Measurements from ENCODE around the gene TIMP2.

DNA sequence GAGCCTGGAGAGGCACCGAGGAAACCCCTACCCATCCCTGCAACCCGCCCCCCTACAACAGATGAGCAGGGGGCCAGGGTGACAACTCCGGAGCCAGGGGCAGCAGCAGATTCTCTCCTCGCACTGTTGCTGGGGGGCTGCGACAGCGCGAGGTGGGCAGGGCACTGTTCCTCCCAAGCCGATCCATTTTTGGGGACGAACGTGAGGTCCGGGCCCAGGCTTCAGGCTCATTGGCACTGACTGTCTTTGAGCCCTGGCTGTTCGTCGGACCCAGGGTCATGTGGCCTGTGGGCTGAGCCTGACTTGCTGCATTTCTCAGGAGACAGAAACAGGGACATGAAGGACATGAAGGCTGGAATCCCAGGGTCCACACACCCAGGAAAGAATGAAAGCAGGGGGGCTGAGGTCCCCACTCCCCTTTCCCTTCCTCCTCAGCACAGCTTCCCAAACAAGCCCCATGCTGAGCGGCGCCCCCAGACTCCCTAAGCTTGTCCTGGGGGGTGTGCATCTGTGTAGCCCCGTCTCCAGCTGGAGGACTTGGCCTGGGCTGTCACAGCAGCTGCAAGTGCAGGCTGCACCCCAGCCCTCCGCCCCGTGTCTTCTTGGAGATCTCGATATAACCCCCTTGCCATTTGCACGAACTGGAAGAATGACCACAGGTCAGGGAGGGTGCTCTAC lies 40.9 kb downstream of the TIMP2 start:
- TF ChIP-seq, protein P1, sequence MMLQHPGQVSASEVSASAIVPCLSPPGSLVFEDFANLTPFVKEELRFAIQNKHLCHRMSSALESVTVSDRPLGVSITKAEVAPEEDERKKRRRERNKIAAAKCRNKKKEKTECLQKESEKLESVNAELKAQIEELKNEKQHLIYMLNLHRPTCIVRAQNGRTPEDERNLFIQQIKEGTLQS (IDR thresholded peaks at IDR 0.05): no peak
- TF ChIP-seq, protein P2, sequence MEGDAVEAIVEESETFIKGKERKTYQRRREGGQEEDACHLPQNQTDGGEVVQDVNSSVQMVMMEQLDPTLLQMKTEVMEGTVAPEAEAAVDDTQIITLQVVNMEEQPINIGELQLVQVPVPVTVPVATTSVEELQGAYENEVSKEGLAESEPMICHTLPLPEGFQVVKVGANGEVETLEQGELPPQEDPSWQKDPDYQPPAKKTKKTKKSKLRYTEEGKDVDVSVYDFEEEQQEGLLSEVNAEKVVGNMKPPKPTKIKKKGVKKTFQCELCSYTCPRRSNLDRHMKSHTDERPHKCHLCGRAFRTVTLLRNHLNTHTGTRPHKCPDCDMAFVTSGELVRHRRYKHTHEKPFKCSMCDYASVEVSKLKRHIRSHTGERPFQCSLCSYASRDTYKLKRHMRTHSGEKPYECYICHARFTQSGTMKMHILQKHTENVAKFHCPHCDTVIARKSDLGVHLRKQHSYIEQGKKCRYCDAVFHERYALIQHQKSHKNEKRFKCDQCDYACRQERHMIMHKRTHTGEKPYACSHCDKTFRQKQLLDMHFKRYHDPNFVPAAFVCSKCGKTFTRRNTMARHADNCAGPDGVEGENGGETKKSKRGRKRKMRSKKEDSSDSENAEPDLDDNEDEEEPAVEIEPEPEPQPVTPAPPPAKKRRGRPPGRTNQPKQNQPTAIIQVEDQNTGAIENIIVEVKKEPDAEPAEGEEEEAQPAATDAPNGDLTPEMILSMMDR (IDR thresholded peaks at IDR 0.05 in 2 of 3, conservative IDR thresholded peaks at IDR 0.05 in 1 of 3; ENCODE audit: borderline replicate concordance in 1 of 3, insufficient read depth in 1 of 3, low read depth in 2 of 3, low read length in 2 of 3): no peak

Data from HCT116 (cell line).